ENCODE measurements around the gene CDKN1B. TPM values are rescaled to one million over a fixed set of nuclear protein-coding genes. Genes with fewer than 3 reads are reported as not detected.

Gene CDKN1B
- total and polyA plus RNA-seq, 2 donors (not counting 3 experiments of a cell fraction or from before 2014, with no cell fraction given) = 12.7 to 40.8 TPM

- BruUV-seq (replicated peaks) = no TSS peak
- FAIRE-seq = no peak
- no peak overlapping the region for H3K9ac ChIP-seq (replicated peaks; ENCODE audit: extremely low read depth, insufficient read depth, low read length)
Observed at GRCh38 chr12:12731178-12731577, 14.0 kb downstream of the CDKN1B start.

More at GRCh38 chr12:12731178-12731577, 14.0 kb downstream of the CDKN1B start:
- Histone ChIP-seq H3K27me3 (ENCODE audit: control insufficient read depth in 2 of 2, insufficient read depth in 2 of 2, low read length in 2 of 2) (no peaks in the 10 kb centered on the region), H3K4me3 (replicated peaks in 1 of 3; ENCODE audit: insufficient read depth in 1 of 3, low read depth in 1 of 3, low read length in 3 of 3) (no peak overlapping the region), H3K36me3 (ENCODE audit: control insufficient read depth in 2 of 2, extremely low read depth in 1 of 2, insufficient read depth in 2 of 2, low read length in 2 of 2) (peaks cover 0 to 3% of the 10 kb centered on the region in 2 experiments), H3K4me2 (ENCODE audit: insufficient read depth, low read length) (no peak overlapping the region), H3K9me3 (replicated peaks; ENCODE audit: control insufficient read depth, insufficient read depth, low read length) (no peaks in the 10 kb centered on the region), H3K79me2 (ENCODE audit: control insufficient read depth, insufficient read depth, low read length) (peaks cover 51% of the 10 kb centered on the region), H3K27ac (ENCODE audit: insufficient read depth, low read depth, low read length) (no peak overlapping the region), H4K20me1 (replicated peaks; ENCODE audit: control insufficient read depth, extremely low read depth, insufficient read depth, low read length) (no peaks in the 10 kb centered on the region), H3K9me1 (replicated peaks; ENCODE audit: control insufficient read depth, extremely low read depth, insufficient read depth, low read length) (no peaks in the 10 kb centered on the region), H2AFZ (ENCODE audit: low read depth, low read length) (no peak overlapping the region), H3K4me1 (ENCODE audit: control insufficient read depth, extremely low read depth, insufficient read depth, low read length) (peaks cover 8% of the 10 kb centered on the region)
- ChIA-PET CTCF (interaction anchor here (1.3 kb wide), 1 partner anchor 17 kb away, joined by 4 read pairs; no protein-coding TSS in a partner anchor), POLR2A (no interaction called here)
- intact Hi-C loops (cut with micrococcal nuclease) = no loop called here
- no peak for DNase-seq (ENCODE audit: low read depth, low spot score)
- no peak for TF ChIP-seq CTCF (IDR thresholded peaks at IDR 0.05; ENCODE audit: extremely low read depth in 1 of 2, insufficient read depth in 1 of 2, low read depth in 1 of 2, low read length in 2 of 2)
- no peak for TF ChIP-seq POLR2A (IDR thresholded peaks at IDR 0.05; ENCODE audit: low read depth, low read length)
- TF ChIP-seq MAX (IDR thresholded peaks at IDR 0.05; ENCODE audit: insufficient read depth, insufficient read length) = no peak
- TF ChIP-seq FOS (IDR thresholded peaks at IDR 0.05; ENCODE audit: borderline replicate concordance, insufficient read depth, low read length) = no peak
- TF ChIP-seq MYC (IDR thresholded peaks at IDR 0.05; ENCODE audit: low read depth, low read length) = no peak
- TF ChIP-seq GATA2 (IDR thresholded peaks at IDR 0.05; ENCODE audit: insufficient read depth, insufficient read length, low read depth, low read length) = no peak
- no peak for TF ChIP-seq EZH2 (IDR thresholded peaks at IDR 0.05; ENCODE audit: borderline replicate concordance, low read depth, low read length, severe bottlenecking)
- no peak for TF ChIP-seq POLR2AphosphoS5 (IDR thresholded peaks at IDR 0.05; ENCODE audit: insufficient read depth, low read depth, low read length)
- no peak for TF ChIP-seq JUN (IDR thresholded peaks at IDR 0.05; ENCODE audit: borderline replicate concordance, insufficient read depth, insufficient read length, low read depth)
- dilution Hi-C loops (cut with MboI; ENCODE audit: extremely low pct_ligation_motif_present, low sequenced_read_pairs) = no loop called here

Measured in endothelial cell of umbilical vein (primary cell).